Stomach (tissue), 9 donors: ENCODE measurements around the gene RALA. TPM values are rescaled to one million over a fixed set of nuclear protein-coding genes. Genes with fewer than 3 reads are reported as not detected.

Experiments
- DNase-seq, 2 donors: peaks; one replicate each; pipeline versions ENCODE4 v3.0.0 to v3.0.0-alpha.2; 2013 to 2019
- H3K27ac ChIP-seq, 5 donors: fragments of 200-600 bp in 4 of 5; sonication (generic) in 4 of 5; one replicate each; pipeline ENCODE4 v1.5.1; 2013 to 2019; ENCODE audit warnings: mild to moderate bottlenecking in 1 of 5, moderate library complexity in 1 of 5
- H3K27me3 ChIP-seq, 3 donors: fragments of 200-600 bp; sonication (generic); one replicate each; pipeline ENCODE4 v1.5.1; 2017 to 2019; ENCODE audit warnings: mixed run types in 1 of 3
- H3K36me3 ChIP-seq, 4 donors: fragments of 200-600 bp; sonication (generic); 1 replicate in 3 of 4; 2 replicates in 1 of 4; pipeline ENCODE4 v1.5.1; 2016 to 2019
- H3K4me1 ChIP-seq, 4 donors: fragments of 200-600 bp; sonication (generic); one replicate each; pipeline ENCODE4 v1.5.1; 2016 to 2019
- H3K4me3 ChIP-seq, 4 donors: fragments of 200-600 bp; sonication (generic) in 3 of 4; one replicate each; pipeline ENCODE4 v1.5.1; 2016 to 2019; ENCODE audit warnings: mild to moderate bottlenecking in 1 of 4
- H3K9me3 ChIP-seq, 4 donors: fragments of 200-600 bp; sonication (generic); one replicate each; pipeline ENCODE4 v1.5.1; 2016 to 2019
- CTCF ChIP-seq, 7 experiments: fragments of 450-650 bp in 4 of 7; fragments of 200-600 bp in 3 of 7; sonication (generic) in 3 of 7; IDR thresholded peaks; one replicate each; pipeline ENCODE4 v1.5.1; 2016 to 2019; ENCODE audit warnings: antibody characterized with exemption in 7 of 7, control low read depth in 2 of 7, mild to moderate bottlenecking in 1 of 7
- EP300 ChIP-seq: sonication (generic); formaldehyde crosslinking; IDR thresholded peaks from one replicate; pipeline ENCODE4 v1.6.1; 2017; ENCODE audit warnings: antibody characterized with exemption
- POLR2A ChIP-seq, 4 donors: fragments of 450-650 bp; IDR thresholded peaks; one replicate each; pipeline ENCODE4 v1.6.1; 2016; ENCODE audit warnings: antibody characterized with exemption in 4 of 4, control low read depth in 2 of 4, mild to moderate bottlenecking in 1 of 4, moderate library complexity in 1 of 4
- POLR2AphosphoS5 ChIP-seq, 3 donors: sonication (generic); formaldehyde crosslinking; IDR thresholded peaks; one replicate each; pipeline ENCODE4 v1.6.1; 2016; ENCODE audit warnings: antibody characterized with exemption in 3 of 3
- WGBS, 5 donors: extraction: QIAGEN DNeasy Blood & Tissue Kit in 3 of 5; methylation state at CpG; one replicate each; pipeline versions ENCODE4 v1.1.5 to v1.1.7; 2013 to 2018; 5-methylcytosine and 5-hydroxymethylcytosine counted together
- intact Hi-C: fragments of 100-400 bp; cut with DNase I; formaldehyde crosslinking; loops from one replicate; pipeline ENCODE4 v1.15.1; 2023; ENCODE audit warnings: low total_unique reads
- polyA plus RNA-seq, 3 donors: library from polyadenylated mRNA; stranded (reverse); fragments of 200-250 nt; gene quantifications; one replicate each; pipeline ENCODE4 v1.2.3, GENCODE V29; 2013
- total RNA-seq, 5 donors: library from RNA; depleted of rRNA; stranded (reverse); fragments of >200 nt; gene quantifications; one replicate each; pipeline versions ENCODE4 v1.1.0 to v1.2.3, GENCODE V29; 2014 to 2016
- donor health status: healthy with polysubstance abuse.
- donor health status: Bipolar disorder and iron deficiency.
- donor health status: healthy.

Gene RALA
- total and polyA plus RNA-seq, 8 donors, result 10.6 to 57.0 (median 31.6) TPM

- 3 to 9% (median 6%) methylated on average over 7 of the region's 7 CpGs for WGBS, 5 donors
- Histone ChIP-seq H3K36me3 (peaks cover 0 to 2% (median 2%) of the 10 kb centered on the region in 4 donors), H3K4me1 (peaks cover 29 to 59% (median 56%) of the 10 kb centered on the region in 4 donors), H3K27me3 (no peaks in the 10 kb centered on the region), H3K9me3 (no peaks in the 10 kb centered on the region), H3K4me3 (peak overlapping the region; percentile 87 to 96 (median 94)), H3K27ac (peak overlapping the region; percentile 90 to 97 (median 91))
- no peak for TF ChIP-seq EP300
- TF ChIP-seq POLR2AphosphoS5 (IDR thresholded peaks at IDR 0.05), result no peak
- TF ChIP-seq POLR2A (IDR thresholded peaks at IDR 0.05), result no peak
- peak in 1 of 2 donors; percentile 65 for DNase-seq
- intact Hi-C loops, result no loop called here
These were observed 1.1 kb downstream of the RALA start for GRCh38 chr7:39624442-39624807.

DNA sequence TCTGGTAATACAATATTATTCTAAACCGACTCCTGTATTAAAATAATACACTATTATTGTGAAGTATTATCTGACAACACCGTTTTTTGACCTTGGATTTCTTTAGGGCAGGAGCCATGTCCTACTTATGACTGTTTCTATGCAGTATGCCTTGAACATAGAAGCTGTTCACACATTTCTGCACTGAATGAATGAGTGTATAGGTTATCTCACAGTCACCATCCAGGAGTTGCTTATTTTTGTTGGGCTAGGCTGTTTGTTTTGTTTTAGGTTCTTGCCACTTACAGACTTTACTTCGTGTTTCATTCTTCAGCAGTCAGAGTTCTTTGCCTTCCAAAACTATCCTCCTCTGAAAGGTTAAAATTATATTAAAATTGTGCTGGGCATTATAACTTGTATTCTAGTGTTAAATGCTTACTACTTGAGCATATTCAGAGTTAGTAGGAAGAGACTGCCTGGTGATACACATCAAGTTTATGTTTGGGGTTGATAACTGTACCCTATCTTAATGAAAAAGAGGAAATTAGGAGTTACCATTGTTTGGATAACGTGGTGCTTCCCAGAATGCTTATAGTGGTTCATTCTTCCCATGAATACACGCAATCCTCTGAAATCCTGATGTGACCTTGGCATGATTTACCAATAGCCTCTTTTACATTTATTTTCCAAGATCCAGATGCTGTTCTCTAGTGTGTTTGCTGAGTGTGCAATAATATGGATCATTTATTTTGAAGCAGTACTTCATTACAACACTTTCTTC lies 1.7 kb downstream of the RALA start:
- intact Hi-C loops, result no loop called here
- Histone ChIP-seq H3K27me3 (no peaks in the 10 kb centered on the region), H3K27ac (peak overlapping the region in 3 of 5 donors; percentile 91 to 92 (median 91)), H3K36me3 (peaks cover 0 to 9% (median 9%) of the 10 kb centered on the region in 4 donors), H3K9me3 (no peaks in the 10 kb centered on the region), H3K4me3 (peak overlapping the region in 3 of 4 donors; percentile 94 to 96 (median 94)), H3K4me1 (peaks cover 29 to 59% (median 56%) of the 10 kb centered on the region in 4 donors)
- WGBS, 5 donors, result 18 to 25% (median 20%) methylated on average over 5 of the region's 5 CpGs
- TF ChIP-seq EP300 (no peak), POLR2AphosphoS5 (IDR thresholded peaks at IDR 0.05) (no peak), POLR2A (IDR thresholded peaks at IDR 0.05) (no peak), CTCF (IDR thresholded peaks at IDR 0.05) (no peak)
- DNase-seq, result peak in 1 of 2 donors; percentile 35

GRCh38 chr7:39631736-39632308 lies 8.4 kb downstream of the RALA start:
- H3K36me3 ChIP-seq, result peaks cover 0 to 36% (median 26%) of the 10 kb centered on the region in 4 donors
- H3K27ac ChIP-seq, result no peak overlapping the region
- 83 to 91% (median 86%) methylated on average over 8 of the region's 8 CpGs for WGBS, 5 donors
- peaks cover 17 to 49% (median 25%) of the 10 kb centered on the region in 4 donors for H3K4me1 ChIP-seq
- H3K4me3 ChIP-seq, result no peak overlapping the region
- DNase-seq, result no peak
- intact Hi-C loops, result no loop called here
- no peaks in the 10 kb centered on the region for H3K27me3 ChIP-seq
- H3K9me3 ChIP-seq, result no peaks in the 10 kb centered on the region
- TF ChIP-seq CTCF (IDR thresholded peaks at IDR 0.05) (no peak), POLR2AphosphoS5 (IDR thresholded peaks at IDR 0.05) (no peak), EP300 (no peak), POLR2A (IDR thresholded peaks at IDR 0.05) (no peak)

GRCh38 chr7:39633563-39634477 lies 10.4 kb downstream of the RALA start:
- TF ChIP-seq POLR2AphosphoS5 (IDR thresholded peaks at IDR 0.05), result no peak
- TF ChIP-seq CTCF (IDR thresholded peaks at IDR 0.05), result no peak
- no peak for TF ChIP-seq EP300
- TF ChIP-seq POLR2A (IDR thresholded peaks at IDR 0.05), result no peak
- Histone ChIP-seq H3K36me3 (peaks cover 0 to 37% (median 27%) of the 10 kb centered on the region in 4 donors), H3K4me3 (no peak overlapping the region), H3K9me3 (no peaks in the 10 kb centered on the region), H3K27ac (no peak overlapping the region), H3K4me1 (peaks cover 3 to 31% (median 12%) of the 10 kb centered on the region in 4 donors), H3K27me3 (no peaks in the 10 kb centered on the region)
- intact Hi-C loops, result no loop called here
- DNase-seq, result no peak
- WGBS, 5 donors, result 86 to 95% (median 93%) methylated on average over 3 of the region's 3 CpGs
